SK-N-SH (cell line): ENCODE results near the gene ZAP70. TPM values are rescaled to one million over a fixed set of nuclear protein-coding genes. Genes with fewer than 3 reads are reported as not detected.

Source experiments
- CTCF ChIA-PET: fragments of 300-600, 350-600 bp; formaldehyde crosslinking; extraction: SDS; loops from one replicate; lab custom pipeline; 2021; lab: Yijun Ruan, JAX
- POLR2A ChIA-PET: fragments of 350-600 bp; sonication (Branson Sonifier 250); formaldehyde crosslinking; extraction: SDS; loops from one replicate; lab custom pipeline; 2020; ENCODE audit warnings: antibody characterized with exemption, inconsistent platforms; lab: Yijun Ruan, JAX
- DNase-seq: peaks from one replicate; pipeline ENCODE4 v3.0.0; 2012
- H2AFZ ChIP-seq: fragments of 200-600 bp; sonication (generic); 2 replicates; pipeline ENCODE4 v1.8.1; 2016; ENCODE audit warnings: antibody characterized with exemption, mild to moderate bottlenecking, low read depth
- H3F3A ChIP-seq: fragments of 200-600 bp; sonication (generic); replicated peaks from 2 replicates; pipeline ENCODE3; 2016; ENCODE audit warnings: antibody characterized with exemption, mild to moderate bottlenecking; ENCODE audit not compliant: insufficient read depth
- H3K27ac ChIP-seq, 2 experiments: fragments of 200-500 bp in 1 of 2; fragments of 200-600 bp in 1 of 2; sonication (Bioruptor generic) in 1 of 2; sonication (generic), shearing (Covaris generic) in 1 of 2; 2 replicates each; pipeline versions ENCODE4 v1.5.1 to v1.6.1; 2014 to 2016; ENCODE audit warnings: low read depth in 2 of 2, inconsistent platforms in 1 of 2, low read length in 1 of 2, mild to moderate bottlenecking in 1 of 2, mixed read lengths in 1 of 2
- H3K27me3 ChIP-seq: fragments of 200-600 bp; sonication (generic), shearing (Covaris generic); 2 replicates; pipeline ENCODE4 v1.6.1; 2016; ENCODE audit warnings: mixed run types; ENCODE audit not compliant: insufficient read depth
- H3K36me3 ChIP-seq, 2 experiments: fragments of 200-500 bp in 1 of 2; fragments of 200-600 bp in 1 of 2; sonication (Bioruptor generic) in 1 of 2; sonication (generic) in 1 of 2; replicated peaks in 1 of 2; 2 replicates each; pipeline versions ENCODE3 to v1.5.1; 2014 to 2016; ENCODE audit warnings: low read length in 1 of 2, mild to moderate bottlenecking in 1 of 2; ENCODE audit not compliant: insufficient read depth in 2 of 2, control insufficient read depth in 1 of 2
- H3K4me1 ChIP-seq, 2 experiments: fragments of 200-500 bp in 1 of 2; fragments of 200-600 bp in 1 of 2; sonication (Bioruptor generic) in 1 of 2; sonication (generic), shearing (Covaris generic) in 1 of 2; 2 replicates each; pipeline versions ENCODE4 v1.5.1 to v1.6.1; 2014 to 2016; ENCODE audit warnings: low read depth in 1 of 2, low read length in 1 of 2, mixed run types in 1 of 2; ENCODE audit not compliant: insufficient read depth in 2 of 2, control insufficient read depth in 1 of 2
- H3K4me2 ChIP-seq: fragments of 200-600 bp; sonication (generic), shearing (Covaris generic); 2 replicates; pipeline ENCODE4 v1.6.1; 2017; ENCODE audit warnings: mixed run types
- H3K4me3 ChIP-seq, 2 experiments: fragments of 200-500 bp in 1 of 2; fragments of 200-600 bp in 1 of 2; sonication (Bioruptor generic) in 1 of 2; sonication (generic), shearing (Covaris generic) in 1 of 2; 2 replicates each; pipeline versions ENCODE4 v1.5.1 to v1.8.1; 2014 to 2016; ENCODE audit warnings: low read depth in 2 of 2, inconsistent platforms in 1 of 2, low read length in 1 of 2, mild to moderate bottlenecking in 1 of 2, mixed read lengths in 1 of 2, moderate library complexity in 1 of 2
- H3K79me2 ChIP-seq: fragments of 200-600 bp; sonication (generic); 2 replicates; pipeline ENCODE4 v1.8.1; 2017; ENCODE audit warnings: mild to moderate bottlenecking; ENCODE audit not compliant: insufficient read depth
- H3K9ac ChIP-seq: fragments of 200-600 bp; sonication (generic); 2 replicates; pipeline ENCODE4 v1.6.1; 2017; ENCODE audit warnings: mixed run types
- H3K9me2 ChIP-seq: fragments of 200-600 bp; sonication (generic); 2 replicates; pipeline ENCODE4 v1.6.1; 2017; ENCODE audit warnings: mixed run types
- H3K9me3 ChIP-seq: fragments of 200-600 bp; sonication (generic); 2 replicates; pipeline ENCODE4 v1.6.1; 2017; ENCODE audit warnings: mixed run types, mild to moderate bottlenecking, moderate library complexity
- H4K20me1 ChIP-seq: fragments of 200-600 bp; sonication (generic); 2 replicates; pipeline ENCODE4 v1.6.1; 2017; ENCODE audit warnings: mild to moderate bottlenecking, mixed run types; ENCODE audit not compliant: insufficient read depth
- ELF1 ChIP-seq: IDR thresholded peaks from 2 replicates; pipeline ENCODE4 v1.4.0; 2012
- EZH2phosphoT487 ChIP-seq: fragments of 200-600 bp; sonication (generic); IDR thresholded peaks from 2 replicates; pipeline ENCODE4 v1.6.1; 2017; ENCODE audit warnings: low read depth, mixed run types, mild to moderate bottlenecking, antibody characterized with exemption, moderate library complexity, borderline replicate concordance
- FOSL2 ChIP-seq: IDR thresholded peaks from 2 replicates; pipeline ENCODE4 v1.4.0; 2012; ENCODE audit warnings: low read depth, mild to moderate bottlenecking, moderate library complexity, borderline replicate concordance
- FOXJ3 ChIP-seq: sonication (generic); formaldehyde crosslinking; IDR thresholded peaks from 2 replicates; pipeline ENCODE4 v1.5.1; 2020; ENCODE audit warnings: mild to moderate bottlenecking, missing genetic modification reagents
- FOXM1 ChIP-seq: IDR thresholded peaks from 2 replicates; pipeline ENCODE4 v1.4.0; 2012; ENCODE audit warnings: low read depth, mild to moderate bottlenecking
- JUND ChIP-seq: IDR thresholded peaks from 2 replicates; pipeline ENCODE4 v1.4.0; 2012
- MEF2A ChIP-seq: IDR thresholded peaks from 2 replicates; pipeline ENCODE4 v1.4.0; 2012; ENCODE audit warnings: low read depth, borderline replicate concordance
- MXI1 ChIP-seq: IDR thresholded peaks from 2 replicates; pipeline ENCODE4 v1.6.1; 2012; ENCODE audit warnings: mild to moderate bottlenecking, low read depth, low read length, improper control_type of control experiment
- NRF1 ChIP-seq: IDR thresholded peaks from 2 replicates; pipeline ENCODE4 v1.6.1; 2012; ENCODE audit warnings: low read depth, mild to moderate bottlenecking, low read length
- RAD21 ChIP-seq: IDR thresholded peaks from 2 replicates; pipeline ENCODE4 v1.6.1; 2012; ENCODE audit warnings: mild to moderate bottlenecking, low read length
- RCOR1 ChIP-seq: fragments of 150-350 bp; IDR thresholded peaks from 2 replicates; pipeline ENCODE4 v1.6.1; 2017; ENCODE audit warnings: antibody characterized with exemption, low read length
- RFX5 ChIP-seq: IDR thresholded peaks from 2 replicates; pipeline ENCODE4 v1.6.1; 2012; ENCODE audit warnings: mild to moderate bottlenecking, improper control_type of control experiment, low read length
- TAF1 ChIP-seq: IDR thresholded peaks from 2 replicates; pipeline ENCODE4 v1.6.1; 2012; ENCODE audit warnings: low read depth, mild to moderate bottlenecking, low read length, moderate library complexity, borderline replicate concordance
- TEAD4 ChIP-seq: IDR thresholded peaks from 2 replicates; pipeline ENCODE4 v1.4.0; 2012; ENCODE audit warnings: mild to moderate bottlenecking, borderline replicate concordance; ENCODE audit not compliant: insufficient read depth
- WGBS: methylation state at CpG from one replicate; pipeline ENCODE4 v1.1.6; 2017; ENCODE audit warnings: low lambda C conversion rate; 5-methylcytosine and 5-hydroxymethylcytosine counted together
- polyA plus RNA-seq, 3 experiments: library from polyadenylated mRNA; depleted of rRNA; stranded (reverse); fragments of >200 nt; gene quantifications; 2 replicates each; pipeline ENCODE4 v1.2.3, GENCODE V29; 2012
- TF ChIP-seq, protein P1 (sequence below): IDR thresholded peaks from 2 replicates; pipeline ENCODE4 v1.4.0; 2012; ENCODE audit warnings: low read depth, borderline replicate concordance
- TF ChIP-seq, protein P2 (sequence below): IDR thresholded peaks from 2 replicates; pipeline ENCODE4 v1.4.0; 2012; ENCODE audit warnings: low read depth, borderline replicate concordance
- TF ChIP-seq, protein P3 (sequence below): fragments of 200-600 bp; sonication (generic); IDR thresholded peaks from 2 replicates; pipeline ENCODE4 v1.6.1; 2017; ENCODE audit warnings: antibody characterized with exemption, mild to moderate bottlenecking, moderate library complexity

The ZAP70 gene
- polyA plus RNA-seq, 1 of the 3 experiments (the other 2 are of a cell fraction), result 0.05 TPM

DNA sequence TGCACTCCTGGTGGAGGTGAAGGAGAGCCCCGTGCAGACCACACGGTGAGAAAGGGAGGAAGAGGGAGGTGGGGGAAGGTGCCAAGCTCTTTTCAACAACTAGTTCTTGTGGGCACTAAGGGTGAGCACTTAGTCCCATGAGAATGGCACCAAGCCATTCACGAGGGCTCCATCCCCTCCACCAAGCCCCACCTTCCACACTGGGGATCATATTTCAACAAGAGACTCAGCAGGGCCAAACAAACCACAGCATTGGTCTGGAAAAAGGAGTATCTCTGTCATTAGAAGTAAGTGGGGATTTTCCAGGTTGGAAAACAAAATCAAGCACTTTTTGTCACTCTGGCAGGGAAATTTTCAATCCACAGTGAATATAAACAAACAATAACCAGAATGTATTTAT lies 38.4 kb downstream of the ZAP70 start:
- Histone ChIP-seq H3K9ac (no peak overlapping the region), H3K4me1 (peaks cover 0 to 4% of the 10 kb centered on the region in 2 experiments; a peak in 1 of 4 replicates), H2AFZ (no peak overlapping the region), H3K4me2 (no peak overlapping the region), H4K20me1 (no peaks in the 10 kb centered on the region), H3K9me2 (no peaks in the 10 kb centered on the region), H3F3A (no peaks in the 10 kb centered on the region), H3K4me3 (no peak overlapping the region), H3K27ac (no peak overlapping the region), H3K36me3 (peaks cover 13 to 15% of the 10 kb centered on the region in 2 experiments), H3K9me3 (no peaks in the 10 kb centered on the region), H3K79me2 (no peaks in the 10 kb centered on the region), H3K27me3 (no peaks in the 10 kb centered on the region)
- no peak for TF ChIP-seq FOXJ3 (CRISPR knock-in tag)
- TF ChIP-seq TAF1, result no peak
- TF ChIP-seq RCOR1, result no peak
- TF ChIP-seq JUND, result no peak
- TF ChIP-seq, protein P1, sequence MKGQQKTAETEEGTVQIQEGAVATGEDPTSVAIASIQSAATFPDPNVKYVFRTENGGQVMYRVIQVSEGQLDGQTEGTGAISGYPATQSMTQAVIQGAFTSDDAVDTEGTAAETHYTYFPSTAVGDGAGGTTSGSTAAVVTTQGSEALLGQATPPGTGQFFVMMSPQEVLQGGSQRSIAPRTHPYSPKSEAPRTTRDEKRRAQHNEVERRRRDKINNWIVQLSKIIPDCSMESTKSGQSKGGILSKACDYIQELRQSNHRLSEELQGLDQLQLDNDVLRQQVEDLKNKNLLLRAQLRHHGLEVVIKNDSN, result no peak
- no peak for TF ChIP-seq NRF1
- no peak for TF ChIP-seq EZH2phosphoT487
- TF ChIP-seq, protein P2, sequence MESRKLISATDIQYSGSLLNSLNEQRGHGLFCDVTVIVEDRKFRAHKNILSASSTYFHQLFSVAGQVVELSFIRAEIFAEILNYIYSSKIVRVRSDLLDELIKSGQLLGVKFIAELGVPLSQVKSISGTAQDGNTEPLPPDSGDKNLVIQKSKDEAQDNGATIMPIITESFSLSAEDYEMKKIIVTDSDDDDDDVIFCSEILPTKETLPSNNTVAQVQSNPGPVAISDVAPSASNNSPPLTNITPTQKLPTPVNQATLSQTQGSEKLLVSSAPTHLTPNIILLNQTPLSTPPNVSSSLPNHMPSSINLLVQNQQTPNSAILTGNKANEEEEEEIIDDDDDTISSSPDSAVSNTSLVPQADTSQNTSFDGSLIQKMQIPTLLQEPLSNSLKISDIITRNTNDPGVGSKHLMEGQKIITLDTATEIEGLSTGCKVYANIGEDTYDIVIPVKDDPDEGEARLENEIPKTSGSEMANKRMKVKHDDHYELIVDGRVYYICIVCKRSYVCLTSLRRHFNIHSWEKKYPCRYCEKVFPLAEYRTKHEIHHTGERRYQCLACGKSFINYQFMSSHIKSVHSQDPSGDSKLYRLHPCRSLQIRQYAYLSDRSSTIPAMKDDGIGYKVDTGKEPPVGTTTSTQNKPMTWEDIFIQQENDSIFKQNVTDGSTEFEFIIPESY, result no peak
- TF ChIP-seq, protein P3, sequence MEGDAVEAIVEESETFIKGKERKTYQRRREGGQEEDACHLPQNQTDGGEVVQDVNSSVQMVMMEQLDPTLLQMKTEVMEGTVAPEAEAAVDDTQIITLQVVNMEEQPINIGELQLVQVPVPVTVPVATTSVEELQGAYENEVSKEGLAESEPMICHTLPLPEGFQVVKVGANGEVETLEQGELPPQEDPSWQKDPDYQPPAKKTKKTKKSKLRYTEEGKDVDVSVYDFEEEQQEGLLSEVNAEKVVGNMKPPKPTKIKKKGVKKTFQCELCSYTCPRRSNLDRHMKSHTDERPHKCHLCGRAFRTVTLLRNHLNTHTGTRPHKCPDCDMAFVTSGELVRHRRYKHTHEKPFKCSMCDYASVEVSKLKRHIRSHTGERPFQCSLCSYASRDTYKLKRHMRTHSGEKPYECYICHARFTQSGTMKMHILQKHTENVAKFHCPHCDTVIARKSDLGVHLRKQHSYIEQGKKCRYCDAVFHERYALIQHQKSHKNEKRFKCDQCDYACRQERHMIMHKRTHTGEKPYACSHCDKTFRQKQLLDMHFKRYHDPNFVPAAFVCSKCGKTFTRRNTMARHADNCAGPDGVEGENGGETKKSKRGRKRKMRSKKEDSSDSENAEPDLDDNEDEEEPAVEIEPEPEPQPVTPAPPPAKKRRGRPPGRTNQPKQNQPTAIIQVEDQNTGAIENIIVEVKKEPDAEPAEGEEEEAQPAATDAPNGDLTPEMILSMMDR, result no peak
- WGBS, result 88% methylated on average over 3 of the region's 3 CpGs
- POLR2A ChIA-PET, result no interaction called here
- CTCF ChIA-PET, result interaction anchor here (1.3 to 6.0 kb wide), 2 partner anchors 11 to 161 kb away, joined by 4 to 37 read pairs; no protein-coding TSS in a partner anchor
- DNase-seq, result no peak

DNA sequence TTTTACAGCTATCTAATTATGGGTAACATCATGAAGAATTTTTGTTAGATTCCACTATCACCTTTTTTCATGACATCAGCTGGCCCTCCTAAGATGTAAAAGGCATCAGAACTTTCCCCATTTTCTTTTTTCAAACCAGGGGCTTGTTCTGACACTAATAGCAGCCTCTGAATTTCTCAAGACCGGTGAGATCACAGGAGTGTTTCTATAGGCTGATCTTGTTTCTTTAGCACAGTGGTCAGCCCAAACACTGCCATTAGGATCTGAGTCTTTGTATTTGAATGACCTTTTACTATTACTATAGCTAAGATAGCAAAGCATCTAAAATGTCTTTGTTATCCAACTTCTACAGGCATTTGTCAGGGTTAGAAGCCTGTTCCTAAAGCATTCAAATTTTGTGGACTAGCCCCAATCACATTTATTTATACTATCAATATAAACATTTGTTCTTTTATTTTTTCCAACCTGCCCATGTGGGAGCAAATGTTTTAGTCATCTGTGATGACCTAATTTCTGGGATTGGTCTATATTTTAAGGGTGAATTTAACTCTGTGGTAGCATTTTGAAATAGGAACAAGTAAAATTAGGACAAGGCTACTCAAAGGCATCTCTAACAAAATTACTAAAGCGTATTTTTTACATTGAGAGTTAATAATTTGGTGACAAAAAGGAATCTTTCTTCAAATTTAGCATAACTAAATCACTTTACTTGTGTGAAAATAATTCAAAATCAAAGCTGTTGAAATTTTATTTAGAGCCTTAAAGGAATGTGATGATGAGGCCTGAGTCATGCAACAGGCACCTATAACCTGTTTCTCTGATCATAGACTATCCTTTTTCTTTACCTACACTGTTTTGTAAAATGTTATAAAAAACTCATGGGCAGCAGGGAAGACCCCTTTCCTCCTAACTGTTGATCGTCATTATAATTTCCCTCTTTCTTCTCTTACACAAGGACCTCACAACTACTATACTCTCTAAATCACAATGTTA lies 39.3 kb downstream of the ZAP70 start:
- no peaks in the 10 kb centered on the region for H3K9me2 ChIP-seq
- H2AFZ ChIP-seq, result no peak overlapping the region
- H3K27ac ChIP-seq, result no peak overlapping the region
- WGBS, result 97% methylated on average over 3 of the region's 3 CpGs
- POLR2A ChIA-PET, result no interaction called here
- peaks cover 0 to 2% of the 10 kb centered on the region in 2 experiments; a peak in 1 of 4 replicates for H3K4me1 ChIP-seq
- H3K4me3 ChIP-seq, result no peak overlapping the region
- no peaks in the 10 kb centered on the region for H3F3A ChIP-seq
- CTCF ChIA-PET, result interaction anchor here (1.2 to 6.0 kb wide), 4 partner anchors 9 to 632 kb away, joined by 3 to 37 read pairs (median 4); no protein-coding TSS in a partner anchor
- H3K36me3 ChIP-seq, result peaks cover 15 to 18% of the 10 kb centered on the region in 2 experiments
- H3K27me3 ChIP-seq, result no peaks in the 10 kb centered on the region
- H3K4me2 ChIP-seq, result no peak overlapping the region
- DNase-seq, result no peak
- no peak overlapping the region for H3K9ac ChIP-seq
- H3K79me2 ChIP-seq, result no peaks in the 10 kb centered on the region
- no peaks in the 10 kb centered on the region for H3K9me3 ChIP-seq
- no peaks in the 10 kb centered on the region for H4K20me1 ChIP-seq
- TF ChIP-seq TEAD4 (no peak), ELF1 (no peak), RCOR1 (no peak), RAD21 (no peak), RFX5 (no peak), MEF2A (no peak), MXI1 (no peak), NRF1 (no peak), TAF1 (no peak), FOXM1 (no peak), FOSL2 (no peak)
- TF ChIP-seq, protein P2, result no peak
- TF ChIP-seq, protein P1, result no peak
